ENCODE results near the gene SPTLC2.

GRCh38 chr14:77654001-77654441, 37.6 kb upstream of the SPTLC2 start:
- TF ChIP-seq, protein P1, sequence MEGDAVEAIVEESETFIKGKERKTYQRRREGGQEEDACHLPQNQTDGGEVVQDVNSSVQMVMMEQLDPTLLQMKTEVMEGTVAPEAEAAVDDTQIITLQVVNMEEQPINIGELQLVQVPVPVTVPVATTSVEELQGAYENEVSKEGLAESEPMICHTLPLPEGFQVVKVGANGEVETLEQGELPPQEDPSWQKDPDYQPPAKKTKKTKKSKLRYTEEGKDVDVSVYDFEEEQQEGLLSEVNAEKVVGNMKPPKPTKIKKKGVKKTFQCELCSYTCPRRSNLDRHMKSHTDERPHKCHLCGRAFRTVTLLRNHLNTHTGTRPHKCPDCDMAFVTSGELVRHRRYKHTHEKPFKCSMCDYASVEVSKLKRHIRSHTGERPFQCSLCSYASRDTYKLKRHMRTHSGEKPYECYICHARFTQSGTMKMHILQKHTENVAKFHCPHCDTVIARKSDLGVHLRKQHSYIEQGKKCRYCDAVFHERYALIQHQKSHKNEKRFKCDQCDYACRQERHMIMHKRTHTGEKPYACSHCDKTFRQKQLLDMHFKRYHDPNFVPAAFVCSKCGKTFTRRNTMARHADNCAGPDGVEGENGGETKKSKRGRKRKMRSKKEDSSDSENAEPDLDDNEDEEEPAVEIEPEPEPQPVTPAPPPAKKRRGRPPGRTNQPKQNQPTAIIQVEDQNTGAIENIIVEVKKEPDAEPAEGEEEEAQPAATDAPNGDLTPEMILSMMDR (IDR thresholded peaks at IDR 0.05 in 2 of 3, conservative IDR thresholded peaks at IDR 0.05 in 1 of 3; ENCODE audit: borderline replicate concordance in 1 of 3, insufficient read depth in 1 of 3, low read depth in 2 of 3, low read length in 2 of 3) = no peak
- TF ChIP-seq EZH2 (IDR thresholded peaks at IDR 0.05) (no peak), SIN3A (IDR thresholded peaks at IDR 0.05; ENCODE audit: low read depth) (no peak), POLR2A (IDR thresholded peaks at IDR 0.05; ENCODE audit: borderline replicate concordance, extremely low read depth, insufficient read depth, insufficient read length) (no peak), CEBPB (IDR thresholded peaks at IDR 0.05; ENCODE audit: low read depth) (no peak), YY1 (IDR thresholded peaks at IDR 0.05; ENCODE audit: extremely low read depth, insufficient replicate concordance, low read depth, low read length) (no peak), CBX3 (IDR thresholded peaks at IDR 0.05; ENCODE audit: low read depth) (no peak), EGR1 (IDR thresholded peaks at IDR 0.05; ENCODE audit: low read depth) (no peak), POLR2AphosphoS5 (IDR thresholded peaks at IDR 0.05; ENCODE audit: low read depth, low read length) (no peak), ZFX (IDR thresholded peaks at IDR 0.05) (no peak)
- TF ChIP-seq, protein P2, sequence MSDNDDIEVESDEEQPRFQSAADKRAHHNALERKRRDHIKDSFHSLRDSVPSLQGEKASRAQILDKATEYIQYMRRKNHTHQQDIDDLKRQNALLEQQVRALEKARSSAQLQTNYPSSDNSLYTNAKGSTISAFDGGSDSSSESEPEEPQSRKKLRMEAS (IDR thresholded peaks at IDR 0.05) = no peak
- TF ChIP-seq, protein P3, sequence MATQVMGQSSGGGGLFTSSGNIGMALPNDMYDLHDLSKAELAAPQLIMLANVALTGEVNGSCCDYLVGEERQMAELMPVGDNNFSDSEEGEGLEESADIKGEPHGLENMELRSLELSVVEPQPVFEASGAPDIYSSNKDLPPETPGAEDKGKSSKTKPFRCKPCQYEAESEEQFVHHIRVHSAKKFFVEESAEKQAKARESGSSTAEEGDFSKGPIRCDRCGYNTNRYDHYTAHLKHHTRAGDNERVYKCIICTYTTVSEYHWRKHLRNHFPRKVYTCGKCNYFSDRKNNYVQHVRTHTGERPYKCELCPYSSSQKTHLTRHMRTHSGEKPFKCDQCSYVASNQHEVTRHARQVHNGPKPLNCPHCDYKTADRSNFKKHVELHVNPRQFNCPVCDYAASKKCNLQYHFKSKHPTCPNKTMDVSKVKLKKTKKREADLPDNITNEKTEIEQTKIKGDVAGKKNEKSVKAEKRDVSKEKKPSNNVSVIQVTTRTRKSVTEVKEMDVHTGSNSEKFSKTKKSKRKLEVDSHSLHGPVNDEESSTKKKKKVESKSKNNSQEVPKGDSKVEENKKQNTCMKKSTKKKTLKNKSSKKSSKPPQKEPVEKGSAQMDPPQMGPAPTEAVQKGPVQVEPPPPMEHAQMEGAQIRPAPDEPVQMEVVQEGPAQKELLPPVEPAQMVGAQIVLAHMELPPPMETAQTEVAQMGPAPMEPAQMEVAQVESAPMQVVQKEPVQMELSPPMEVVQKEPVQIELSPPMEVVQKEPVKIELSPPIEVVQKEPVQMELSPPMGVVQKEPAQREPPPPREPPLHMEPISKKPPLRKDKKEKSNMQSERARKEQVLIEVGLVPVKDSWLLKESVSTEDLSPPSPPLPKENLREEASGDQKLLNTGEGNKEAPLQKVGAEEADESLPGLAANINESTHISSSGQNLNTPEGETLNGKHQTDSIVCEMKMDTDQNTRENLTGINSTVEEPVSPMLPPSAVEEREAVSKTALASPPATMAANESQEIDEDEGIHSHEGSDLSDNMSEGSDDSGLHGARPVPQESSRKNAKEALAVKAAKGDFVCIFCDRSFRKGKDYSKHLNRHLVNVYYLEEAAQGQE (IDR thresholded peaks at IDR 0.05; ENCODE audit: low read depth) = no peak
